C4-2B (cell line): ENCODE results near the gene BABAM2.

Experiments
- ZFX ChIP-seq: fragments of 450-650 bp; IDR thresholded peaks from 2 replicates; pipeline ENCODE4 v1.6.1; 2017
- TF ChIP-seq, protein P1 (sequence below): fragments of 450-650 bp; conservative IDR thresholded peaks from 2 replicates; pipeline ENCODE4 v1.5.1; 2017; ENCODE audit warnings: mild to moderate bottlenecking

GRCh38 chr2:28349546-28350165, 459.1 kb downstream of the BABAM2 start:
- TF ChIP-seq, protein P1, sequence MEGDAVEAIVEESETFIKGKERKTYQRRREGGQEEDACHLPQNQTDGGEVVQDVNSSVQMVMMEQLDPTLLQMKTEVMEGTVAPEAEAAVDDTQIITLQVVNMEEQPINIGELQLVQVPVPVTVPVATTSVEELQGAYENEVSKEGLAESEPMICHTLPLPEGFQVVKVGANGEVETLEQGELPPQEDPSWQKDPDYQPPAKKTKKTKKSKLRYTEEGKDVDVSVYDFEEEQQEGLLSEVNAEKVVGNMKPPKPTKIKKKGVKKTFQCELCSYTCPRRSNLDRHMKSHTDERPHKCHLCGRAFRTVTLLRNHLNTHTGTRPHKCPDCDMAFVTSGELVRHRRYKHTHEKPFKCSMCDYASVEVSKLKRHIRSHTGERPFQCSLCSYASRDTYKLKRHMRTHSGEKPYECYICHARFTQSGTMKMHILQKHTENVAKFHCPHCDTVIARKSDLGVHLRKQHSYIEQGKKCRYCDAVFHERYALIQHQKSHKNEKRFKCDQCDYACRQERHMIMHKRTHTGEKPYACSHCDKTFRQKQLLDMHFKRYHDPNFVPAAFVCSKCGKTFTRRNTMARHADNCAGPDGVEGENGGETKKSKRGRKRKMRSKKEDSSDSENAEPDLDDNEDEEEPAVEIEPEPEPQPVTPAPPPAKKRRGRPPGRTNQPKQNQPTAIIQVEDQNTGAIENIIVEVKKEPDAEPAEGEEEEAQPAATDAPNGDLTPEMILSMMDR, result no peak
- TF ChIP-seq ZFX, result no peak
